Left lung (tissue), 10 donors: ENCODE results near the gene TAL2. TPM values are rescaled to one million over a fixed set of nuclear protein-coding genes. Genes with fewer than 3 reads are reported as not detected.

ENCODE experiments used
- ATAC-seq: fragments of 200-7000 bp; cut with Tn5 transposase; one replicate; pipeline ENCODE4 v1.9.1; 2020; ENCODE audit warnings: moderate library complexity
- DNase-seq, 4 donors: peaks; one replicate each; pipeline ENCODE4 v3.0.0-alpha.2; 2013 to 2020
- H3K27ac ChIP-seq, 2 donors: fragments of 200-600 bp; sonication (generic) in 1 of 2; one replicate each; pipeline versions ENCODE4 v1.5.0 to v1.8.0; 2020 to 2021
- H3K27me3 ChIP-seq, 2 donors: fragments of 200-600 bp; sonication (generic) in 1 of 2; one replicate each; pipeline versions ENCODE4 v1.5.0 to v1.8.0; 2020 to 2021
- H3K36me3 ChIP-seq, 2 donors: fragments of 200-600 bp; sonication (generic) in 1 of 2; one replicate each; pipeline versions ENCODE4 v1.5.0 to v1.8.0; 2020 to 2021
- H3K4me1 ChIP-seq, 2 donors: fragments of 200-600 bp; one replicate each; pipeline ENCODE4 v1.8.0; 2021
- H3K4me3 ChIP-seq, 2 donors: fragments of 200-600 bp; sonication (generic) in 1 of 2; one replicate each; pipeline versions ENCODE4 v1.5.0 to v1.8.0; 2020 to 2021; ENCODE audit warnings: mild to moderate bottlenecking in 1 of 2
- H3K9me3 ChIP-seq, 2 donors: fragments of 200-600 bp; sonication (generic) in 1 of 2; one replicate each; pipeline versions ENCODE4 v1.5.0 to v1.8.0; 2020 to 2021
- CTCF ChIP-seq, 2 donors: fragments of 200-600 bp; sonication (generic) in 1 of 2; IDR thresholded peaks; one replicate each; pipeline versions ENCODE4 v1.5.0 to v1.8.0; 2021; ENCODE audit warnings: antibody characterized with exemption in 2 of 2
- intact Hi-C, 2 donors: fragments of 100-400 bp; cut with DNase I; formaldehyde crosslinking; loops; one replicate each; pipeline versions ENCODE4 v1.11.2 to v1.14.2; 2022
- polyA plus RNA-seq, 6 donors: library from polyadenylated mRNA; unstranded; fragments of 120-200 nt; gene quantifications; one replicate each; pipeline ENCODE4 v1.2.1, GENCODE V29; 2013; ENCODE audit not compliant: insufficient read length in 6 of 6
- total RNA-seq, 2 donors: library from RNA; stranded (reverse); fragmentation: NEBNext Ultra II Directional; extraction: Animal tissue kit (Norgen Biotek cat#: 25700); gene quantifications; one replicate each; pipeline ENCODE4 v1.2.1, GENCODE V29; 2021
- donor health status: DM: no; HTN: yes; CAD: no.
- donor health status: DM: no; HTN: no; CAD: no.

Gene TAL2
- total and polyA plus RNA-seq, 8 donors = 0.41 to 1.0 (median 0.73) TPM; not detected in 2

GRCh38 chr9:105693435-105694189 lies 31.4 kb downstream of the TAL2 start:
- TF ChIP-seq CTCF (IDR thresholded peaks at IDR 0.05) = no peak
- Histone ChIP-seq H3K9me3 (no peaks in the 10 kb centered on the region), H3K4me3 (peak overlapping the region; percentile 68 to 91), H3K27me3 (peaks cover 20 to 41% of the 10 kb centered on the region in 2 donors), H3K36me3 (no peaks in the 10 kb centered on the region), H3K27ac (no peak overlapping the region), H3K4me1 (peaks cover 0 to 20% of the 10 kb centered on the region in 2 donors)
- no peak for ATAC-seq
- DNase-seq = peak in 1 of 4 donors; percentile 6
- intact Hi-C loops = no loop called here

DNA sequence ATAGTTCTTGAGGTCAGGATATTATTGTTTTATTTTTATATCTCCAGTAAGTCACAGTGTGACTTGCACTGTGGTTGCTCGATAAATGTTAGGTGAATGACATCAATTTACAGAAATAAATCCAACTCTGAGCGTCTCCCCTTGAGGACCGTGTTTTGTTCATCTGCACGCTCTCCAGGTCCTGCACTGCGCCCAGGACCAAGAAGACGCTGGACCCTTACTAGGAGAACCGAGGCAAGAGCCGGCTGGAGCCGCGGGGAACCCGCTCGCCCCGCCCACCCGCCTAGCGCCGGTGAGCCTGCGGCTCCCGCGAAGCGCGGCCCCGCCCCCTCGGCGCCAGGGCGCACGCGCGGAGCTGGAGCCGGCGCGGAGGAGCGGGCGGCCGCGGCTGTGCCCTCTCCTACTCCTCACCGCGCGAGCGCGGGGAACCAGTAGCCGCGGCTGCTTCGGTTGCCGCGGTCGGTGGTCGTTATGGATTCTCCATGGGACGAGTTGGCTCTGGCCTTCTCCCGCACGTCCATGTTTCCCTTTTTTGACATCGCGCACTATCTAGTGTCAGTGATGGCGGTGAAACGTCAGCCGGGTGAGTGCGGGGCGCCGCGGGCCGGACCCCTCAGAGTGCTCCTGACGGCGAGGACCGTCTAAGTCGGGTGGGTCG lies 32.1 kb downstream of the TAL2 start, which contains the start of gene TMEM38B:
Gene TMEM38B (plus strand): TSS at position 352 of the 658 bp plus-strand sequence. CDS start 120 bp downstream, at position 472.
- H3K4me1 ChIP-seq = peaks cover 0 to 20% of the 10 kb centered on the region in 2 donors
- H3K27ac ChIP-seq = peak within 1 kb of the TSS in 1 of 2 donors; percentile 48
- H3K36me3 ChIP-seq = no peaks in the 10 kb centered on the region
- peak; percentile 98 for ATAC-seq
- intact Hi-C loops = no loop called here
- H3K9me3 ChIP-seq = no peaks in the 10 kb centered on the region
- no peak for TF ChIP-seq CTCF (IDR thresholded peaks at IDR 0.05)
- H3K4me3 ChIP-seq = peak within 1 kb of the TSS; percentile 68 to 91
- H3K27me3 ChIP-seq = peaks cover 20 to 41% of the 10 kb centered on the region in 2 donors
- DNase-seq = peak; percentile 79 to 96 (median 85)

GRCh38 chr9:105694848-105695581 lies 32.8 kb downstream of the TAL2 start:
- intact Hi-C loops = no loop called here
- ATAC-seq (peak; percentile 85), DNase-seq (peak; percentile 50 to 87 (median 70))
- Histone ChIP-seq H3K4me1 (peaks cover 0 to 20% of the 10 kb centered on the region in 2 donors), H3K27ac (peak overlapping the region in 1 of 2 donors; percentile 48), H3K27me3 (peaks cover 20 to 41% of the 10 kb centered on the region in 2 donors), H3K36me3 (no peaks in the 10 kb centered on the region), H3K4me3 (peak overlapping the region; percentile 68 to 91), H3K9me3 (no peaks in the 10 kb centered on the region)
- TF ChIP-seq CTCF (IDR thresholded peaks at IDR 0.05) = no peak

DNA sequence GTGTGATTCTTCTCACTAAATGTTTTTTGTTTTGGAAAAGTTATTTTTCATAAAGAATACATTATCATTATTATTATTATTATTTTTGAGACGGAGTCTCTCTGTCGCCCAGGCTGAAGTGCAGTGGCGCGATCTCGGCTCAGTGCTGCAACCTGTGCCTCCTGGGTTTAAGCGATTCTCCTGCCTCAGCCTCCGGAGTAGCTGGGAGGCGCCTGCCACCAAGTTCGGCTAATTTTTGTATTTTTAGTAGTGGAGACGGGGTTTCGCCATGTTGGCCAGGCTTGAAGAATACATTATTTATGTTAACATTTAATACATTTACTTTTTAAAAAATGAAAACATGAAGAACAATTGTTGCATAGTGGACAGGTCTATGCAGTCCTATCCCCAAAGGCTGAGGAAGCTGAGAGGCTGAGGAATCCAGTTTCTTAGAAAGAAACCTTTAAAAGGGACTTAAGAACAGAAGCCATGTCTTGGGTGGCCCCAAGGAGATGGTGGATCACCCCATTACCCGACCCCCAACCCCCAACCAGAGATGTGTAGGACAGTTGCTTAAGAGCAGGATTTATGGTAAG lies 34.0 kb downstream of the TAL2 start:
- H3K4me1 ChIP-seq = peaks cover 0 to 20% of the 10 kb centered on the region in 2 donors
- ATAC-seq (no peak), DNase-seq (peak in 1 of 4 donors; percentile 34)
- peaks cover 16 to 28% of the 10 kb centered on the region in 2 donors for H3K27me3 ChIP-seq
- H3K4me3 ChIP-seq = no peak overlapping the region
- H3K9me3 ChIP-seq = no peaks in the 10 kb centered on the region
- intact Hi-C loops = no loop called here
- H3K27ac ChIP-seq = no peak overlapping the region
- no peaks in the 10 kb centered on the region for H3K36me3 ChIP-seq
- TF ChIP-seq CTCF (IDR thresholded peaks at IDR 0.05) = no peak
